HG03066 (cell line): ENCODE measurements around the gene HECTD3.
A peak's percentile ranks its signal among the peaks of the same experiment; 100 is the strongest.
"Not testable (repeated sequence)": the region's sequence is repeated elsewhere in the genome, so short reads cannot be mapped to it uniquely, and the experiment has no call there.

Source experiments
- ATAC-seq: cut with Tn5 transposase; IDR thresholded peaks from one replicate; pipeline ENCODE4 v1.9.1; 2021; ENCODE audit warnings: low read depth; ENCODE audit not compliant: unreplicated experiment

The HECTD3 gene

GRCh38 chr1:44995467-44996238, 15.5 kb downstream of the HECTD3 start:
- no peak for ATAC-seq

GRCh38 chr1:44994309-44994898, 16.7 kb downstream of the HECTD3 start:
- ATAC-seq: no peak

GRCh38 chr1:44988531-44989156, 22.5 kb downstream of the HECTD3 start:
- ATAC-seq: no peak

GRCh38 chr1:44985747-44986359, 25.3 kb downstream of the HECTD3 start:
- ATAC-seq: peak; percentile 7

GRCh38 chr1:44977372-44977771, 33.8 kb downstream of the HECTD3 start:
- ATAC-seq: not testable (repeated sequence)

- ATAC-seq: no peak
Measured at GRCh38 chr1:44976252-44976651, 34.9 kb downstream of the HECTD3 start.

GRCh38 chr1:44973645-44974044, 37.5 kb downstream of the HECTD3 start:
- no peak for ATAC-seq

- no peak for ATAC-seq
Measured at GRCh38 chr1:44970317-44970716, 40.8 kb downstream of the HECTD3 start.

- ATAC-seq: no peak
Measured at GRCh38 chr1:44964396-44964795, 46.7 kb downstream of the HECTD3 start.

GRCh38 chr1:44962729-44963128, 48.4 kb downstream of the HECTD3 start:
- no peak for ATAC-seq

- not testable (repeated sequence) for ATAC-seq
Measured at GRCh38 chr1:44962022-44962421, 49.1 kb downstream of the HECTD3 start.

- not testable (repeated sequence) for ATAC-seq
Measured at GRCh38 chr1:44957566-44957965, 53.6 kb downstream of the HECTD3 start.

- not testable (repeated sequence) for ATAC-seq
Measured at GRCh38 chr1:44956077-44956476, 55.0 kb downstream of the HECTD3 start.
